ENCODE results near the gene CCBE1.

Gene CCBE1

GRCh38 chr18:59616501-59616900, 80.7 kb downstream of the CCBE1 start:
- no peak for DNase-seq (ENCODE audit: low spot score)

- no peak for DNase-seq (ENCODE audit: low spot score)
Observed at GRCh38 chr18:59613903-59614302, 83.3 kb downstream of the CCBE1 start.

- DNase-seq (ENCODE audit: low spot score): no peak
Observed at GRCh38 chr18:59612381-59612780, 84.8 kb downstream of the CCBE1 start.

GRCh38 chr18:59610546-59611140, 86.6 kb downstream of the CCBE1 start:
- DNase-seq (ENCODE audit: low spot score): no peak

- DNase-seq (ENCODE audit: low spot score): no peak
Observed at GRCh38 chr18:59609654-59610053, 87.6 kb downstream of the CCBE1 start.

GRCh38 chr18:59607471-59607870, 89.8 kb downstream of the CCBE1 start:
- no peak for DNase-seq (ENCODE audit: low spot score)

- DNase-seq (ENCODE audit: low spot score): no peak
Observed at GRCh38 chr18:59607078-59607379, 90.2 kb downstream of the CCBE1 start.

GRCh38 chr18:59606193-59607077, 90.8 kb downstream of the CCBE1 start:
- no peak for DNase-seq (ENCODE audit: low spot score)

GRCh38 chr18:59605633-59606192, 91.5 kb downstream of the CCBE1 start:
- DNase-seq (ENCODE audit: low spot score): no peak

- DNase-seq (ENCODE audit: low spot score): no peak
Observed at GRCh38 chr18:59604877-59605276, 92.3 kb downstream of the CCBE1 start.

GRCh38 chr18:59597049-59597448, 100.2 kb downstream of the CCBE1 start:
- DNase-seq (ENCODE audit: low spot score): no peak

GRCh38 chr18:59593291-59593717, 103.9 kb downstream of the CCBE1 start:
- DNase-seq (ENCODE audit: low spot score): no peak

- DNase-seq (ENCODE audit: low spot score): no peak
Observed at GRCh38 chr18:59592624-59593023, 104.6 kb downstream of the CCBE1 start.

- DNase-seq (ENCODE audit: low spot score): no peak
Observed at GRCh38 chr18:59582395-59582794, 114.8 kb downstream of the CCBE1 start.

GRCh38 chr18:59579509-59579908, 117.7 kb downstream of the CCBE1 start:
- no peak for DNase-seq (ENCODE audit: low spot score)

- DNase-seq (ENCODE audit: low spot score): no peak
Observed at GRCh38 chr18:59577386-59577655, 119.9 kb downstream of the CCBE1 start.

- DNase-seq (ENCODE audit: low spot score): no peak
Observed at GRCh38 chr18:59576541-59577385, 120.5 kb downstream of the CCBE1 start.

GRCh38 chr18:59575995-59576394, 121.2 kb downstream of the CCBE1 start:
- DNase-seq (ENCODE audit: low spot score): no peak

- no peak for DNase-seq (ENCODE audit: low spot score)
Observed at GRCh38 chr18:59573962-59574361, 123.3 kb downstream of the CCBE1 start.

GRCh38 chr18:59571902-59572301, 125.3 kb downstream of the CCBE1 start:
- DNase-seq (ENCODE audit: low spot score): no peak

GRCh38 chr18:59570796-59571195, 126.4 kb downstream of the CCBE1 start:
- no peak for DNase-seq (ENCODE audit: low spot score)

- DNase-seq (ENCODE audit: low spot score): no peak
Observed at GRCh38 chr18:59570101-59570775, 127.0 kb downstream of the CCBE1 start.
